Measurements from ENCODE around the gene FBXO31.
"Not testable (repeated sequence)": the region's sequence is repeated elsewhere in the genome, so short reads cannot be mapped to it uniquely, and the experiment has no call there.

The FBXO31 gene

GRCh38 chr16:87340198-87340597 is 43.4 kb downstream of the FBXO31 start:
- DNase-seq, result no peak

- DNase-seq, result not testable (repeated sequence)
These were observed 43.9 kb downstream of the FBXO31 start for GRCh38 chr16:87339724-87340105.

GRCh38 chr16:87339086-87339723 is 44.4 kb downstream of the FBXO31 start:
- DNase-seq, result no peak

- DNase-seq, result no peak
These were observed 45.3 kb downstream of the FBXO31 start for GRCh38 chr16:87338155-87338765.

GRCh38 chr16:87337262-87337771 is 46.3 kb downstream of the FBXO31 start:
- DNase-seq, result no peak

GRCh38 chr16:87336434-87337240 is 46.9 kb downstream of the FBXO31 start:
- DNase-seq, result no peak

GRCh38 chr16:87335625-87336433 is 47.7 kb downstream of the FBXO31 start:
- no peak for DNase-seq

- no peak for DNase-seq
These were observed 48.6 kb downstream of the FBXO31 start for GRCh38 chr16:87334651-87335624.

- DNase-seq, result no peak
These were observed 49.8 kb downstream of the FBXO31 start for GRCh38 chr16:87333581-87334331.

GRCh38 chr16:87333101-87333500 is 50.5 kb downstream of the FBXO31 start:
- DNase-seq, result no peak

- DNase-seq, result no peak
These were observed 51.4 kb downstream of the FBXO31 start for GRCh38 chr16:87332150-87332549.

GRCh38 chr16:87331241-87331801 is 52.3 kb downstream of the FBXO31 start:
- DNase-seq, result no peak

GRCh38 chr16:87330646-87331045 is 52.9 kb downstream of the FBXO31 start:
- no peak for DNase-seq

GRCh38 chr16:87330257-87330624 is 53.3 kb downstream of the FBXO31 start:
- no peak for DNase-seq

- DNase-seq, result no peak
These were observed 53.9 kb downstream of the FBXO31 start for GRCh38 chr16:87329436-87330256.

GRCh38 chr16:87328846-87329245 is 54.7 kb downstream of the FBXO31 start:
- DNase-seq, result no peak

GRCh38 chr16:87327798-87328495 is 55.6 kb downstream of the FBXO31 start:
- DNase-seq, result no peak

GRCh38 chr16:87326151-87326571 is 57.4 kb downstream of the FBXO31 start:
- DNase-seq, result no peak

GRCh38 chr16:87325423-87325858 is 58.1 kb downstream of the FBXO31 start:
- no peak for DNase-seq

All from activated CD4-positive, alpha-beta T cell treated with anti-CD3 and anti-CD28 coated beads, Interleukin-2, amount 50 U/mL, for 1 hour (primary cell).